Skeletal muscle tissue (tissue), 4 donors: ENCODE data around the gene AP3B2. TPM values are rescaled to one million over a fixed set of nuclear protein-coding genes. Genes with fewer than 3 reads are reported as not detected.

ENCODE experiments used
- H3K27ac ChIP-seq: one replicate; pipeline ENCODE4 v1.7.0; 2013; ENCODE audit warnings: mild to moderate bottlenecking, low read depth, low read length, inconsistent platforms
- H3K27me3 ChIP-seq, 3 donors: one replicate each; pipeline ENCODE4 v1.7.0; 2013; ENCODE audit warnings: low read length in 3 of 3; ENCODE audit not compliant: control insufficient read depth in 3 of 3, insufficient read depth in 3 of 3
- H3K36me3 ChIP-seq, 3 donors: one replicate each; pipeline ENCODE4 v1.7.0; 2013; ENCODE audit warnings: low read length in 3 of 3; ENCODE audit not compliant: control insufficient read depth in 3 of 3, insufficient read depth in 3 of 3
- H3K4me1 ChIP-seq, 3 donors: one replicate each; pipeline ENCODE4 v1.7.0; 2013; ENCODE audit warnings: low read length in 3 of 3, mild to moderate bottlenecking in 3 of 3; ENCODE audit not compliant: control insufficient read depth in 3 of 3, insufficient read depth in 3 of 3
- H3K4me3 ChIP-seq, 3 donors: one replicate each; pipeline ENCODE4 v1.7.0; 2013; ENCODE audit warnings: low read length in 3 of 3
- H3K9ac ChIP-seq, 3 donors: one replicate each; pipeline ENCODE4 v1.7.0; 2013; ENCODE audit warnings: low read length in 3 of 3, mild to moderate bottlenecking in 3 of 3, moderate library complexity in 2 of 3, low read depth in 1 of 3
- H3K9me3 ChIP-seq, 3 donors: one replicate each; pipeline ENCODE4 v1.7.0; 2013; ENCODE audit warnings: low read length in 3 of 3; ENCODE audit not compliant: control insufficient read depth in 3 of 3
- total RNA-seq: library from RNA; depleted of rRNA; stranded (reverse); fragments of >200 nt; gene quantifications from one replicate; pipeline ENCODE4 v1.2.3, GENCODE V29; 2014
- donor health status: Osteomylitis.

AP3B2 gene, protein sequence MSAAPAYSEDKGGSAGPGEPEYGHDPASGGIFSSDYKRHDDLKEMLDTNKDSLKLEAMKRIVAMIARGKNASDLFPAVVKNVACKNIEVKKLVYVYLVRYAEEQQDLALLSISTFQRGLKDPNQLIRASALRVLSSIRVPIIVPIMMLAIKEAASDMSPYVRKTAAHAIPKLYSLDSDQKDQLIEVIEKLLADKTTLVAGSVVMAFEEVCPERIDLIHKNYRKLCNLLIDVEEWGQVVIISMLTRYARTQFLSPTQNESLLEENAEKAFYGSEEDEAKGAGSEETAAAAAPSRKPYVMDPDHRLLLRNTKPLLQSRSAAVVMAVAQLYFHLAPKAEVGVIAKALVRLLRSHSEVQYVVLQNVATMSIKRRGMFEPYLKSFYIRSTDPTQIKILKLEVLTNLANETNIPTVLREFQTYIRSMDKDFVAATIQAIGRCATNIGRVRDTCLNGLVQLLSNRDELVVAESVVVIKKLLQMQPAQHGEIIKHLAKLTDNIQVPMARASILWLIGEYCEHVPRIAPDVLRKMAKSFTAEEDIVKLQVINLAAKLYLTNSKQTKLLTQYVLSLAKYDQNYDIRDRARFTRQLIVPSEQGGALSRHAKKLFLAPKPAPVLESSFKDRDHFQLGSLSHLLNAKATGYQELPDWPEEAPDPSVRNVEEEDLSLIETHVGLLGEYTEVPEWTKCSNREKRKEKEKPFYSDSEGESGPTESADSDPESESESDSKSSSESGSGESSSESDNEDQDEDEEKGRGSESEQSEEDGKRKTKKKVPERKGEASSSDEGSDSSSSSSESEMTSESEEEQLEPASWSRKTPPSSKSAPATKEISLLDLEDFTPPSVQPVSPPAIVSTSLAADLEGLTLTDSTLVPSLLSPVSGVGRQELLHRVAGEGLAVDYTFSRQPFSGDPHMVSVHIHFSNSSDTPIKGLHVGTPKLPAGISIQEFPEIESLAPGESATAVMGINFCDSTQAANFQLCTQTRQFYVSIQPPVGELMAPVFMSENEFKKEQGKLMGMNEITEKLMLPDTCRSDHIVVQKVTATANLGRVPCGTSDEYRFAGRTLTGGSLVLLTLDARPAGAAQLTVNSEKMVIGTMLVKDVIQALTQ
- not detected for total RNA-seq

DNA sequence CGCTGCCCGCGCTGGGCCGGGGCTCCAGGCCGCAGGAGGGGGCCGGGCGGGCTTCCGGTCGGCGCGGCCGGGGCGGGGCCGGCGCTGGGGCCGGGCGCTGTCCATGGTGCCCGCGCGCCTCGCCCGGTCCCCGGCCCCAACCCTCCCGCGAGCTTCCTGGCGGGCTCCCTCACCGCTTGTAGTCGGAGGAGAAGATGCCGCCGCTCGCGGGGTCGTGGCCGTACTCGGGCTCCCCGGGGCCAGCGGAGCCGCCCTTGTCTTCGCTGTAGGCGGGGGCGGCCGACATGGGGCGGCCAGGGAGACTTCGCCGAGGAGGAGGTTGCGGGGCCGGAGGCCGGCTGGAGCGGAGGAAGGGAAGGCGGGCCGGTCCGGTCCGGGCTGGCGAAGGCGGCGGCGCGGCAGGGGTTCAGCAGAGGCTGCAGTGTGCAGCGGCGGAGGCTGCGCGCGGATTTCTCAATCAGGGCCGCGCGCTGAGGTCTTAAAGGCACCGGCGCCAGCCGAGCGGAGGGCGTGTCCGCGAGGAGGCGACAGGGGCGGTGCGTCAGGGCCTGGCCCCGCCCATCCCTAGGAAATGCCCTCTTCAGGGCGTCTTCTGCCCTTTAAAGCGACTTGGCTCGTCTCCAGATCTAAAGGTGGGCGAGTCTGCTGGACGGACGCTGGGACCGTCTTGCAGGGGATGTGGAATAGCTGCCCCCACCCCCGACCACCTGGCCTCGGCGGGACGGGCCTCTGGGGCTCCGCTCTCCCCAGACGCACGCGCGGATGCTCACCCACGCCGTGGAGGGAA is at the start of gene AP3B2:
AP3B2 (minus strand) TSS at position 455 of the 787 bp plus-strand sequence; CDS start at position 286, 169 bp downstream.
- no peaks in the 10 kb centered on the region for H3K36me3 ChIP-seq
- H3K9me3 ChIP-seq, result no peaks in the 10 kb centered on the region
- H3K9ac ChIP-seq, result no peak within 1 kb of the TSS
- H3K27me3 ChIP-seq, result peaks cover 4 to 28% (median 23%) of the 10 kb centered on the region in 3 donors
- peak within 1 kb of the TSS; percentile 59 to 73 (median 65) for H3K4me3 ChIP-seq
- H3K27ac ChIP-seq, result no peak within 1 kb of the TSS
- H3K4me1 ChIP-seq, result peaks cover 11 to 16% (median 13%) of the 10 kb centered on the region in 3 donors

GRCh38 chr15:82751308-82751707 is 41.6 kb upstream of the AP3B2 start:
- Histone ChIP-seq H3K27me3 (no peaks in the 10 kb centered on the region), H3K9me3 (no peaks in the 10 kb centered on the region), H3K9ac (peak overlapping the region; percentile 82 to 99 (median 97)), H3K36me3 (peaks cover 9 to 21% (median 20%) of the 10 kb centered on the region in 3 donors), H3K4me3 (peak overlapping the region; percentile 93 to 98 (median 96)), H3K27ac (peak overlapping the region; percentile 95), H3K4me1 (peaks cover 15 to 32% (median 28%) of the 10 kb centered on the region in 3 donors)

- Histone ChIP-seq H3K27ac (peak overlapping the region; percentile 95), H3K9me3 (no peaks in the 10 kb centered on the region), H3K4me3 (peak overlapping the region; percentile 93 to 98 (median 96)), H3K27me3 (no peaks in the 10 kb centered on the region), H3K4me1 (peaks cover 15 to 32% (median 28%) of the 10 kb centered on the region in 3 donors), H3K36me3 (peaks cover 5 to 17% (median 16%) of the 10 kb centered on the region in 3 donors), H3K9ac (peak overlapping the region; percentile 82 to 99 (median 97))
Measured at GRCh38 chr15:82750831-82751180, 41.1 kb upstream of the AP3B2 start.

- Histone ChIP-seq H3K9ac (peak overlapping the region; percentile 82 to 99 (median 97)), H3K4me3 (peak overlapping the region; percentile 93 to 98 (median 96)), H3K9me3 (no peaks in the 10 kb centered on the region), H3K27ac (peak overlapping the region; percentile 95), H3K27me3 (no peaks in the 10 kb centered on the region), H3K36me3 (peaks cover 3 to 11% (median 10%) of the 10 kb centered on the region in 3 donors), H3K4me1 (peaks cover 15 to 32% (median 28%) of the 10 kb centered on the region in 3 donors)
Measured at GRCh38 chr15:82749951-82750830, 40.5 kb upstream of the AP3B2 start.

DNA sequence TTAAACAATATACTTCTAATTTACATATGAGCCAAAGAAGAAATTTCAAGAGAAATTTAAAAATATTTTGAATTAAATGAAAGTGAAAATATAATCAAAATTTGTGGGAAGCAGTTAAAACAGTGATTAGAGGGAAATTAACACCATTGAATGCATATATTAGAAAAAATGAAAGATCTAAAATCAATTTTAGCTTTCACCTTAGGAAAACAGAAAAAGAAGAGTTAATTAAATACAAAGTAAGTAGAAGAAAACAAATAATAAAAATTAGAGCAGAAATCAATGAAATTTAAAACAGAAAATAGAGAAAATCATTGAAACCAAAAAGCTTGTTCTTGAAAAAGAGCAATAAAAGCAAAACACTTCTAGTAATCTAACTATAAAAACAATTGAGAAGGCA is 38.6 kb upstream of the AP3B2 start:
- peaks cover 0 to 3% (median 3%) of the 10 kb centered on the region in 3 donors for H3K36me3 ChIP-seq
- no peak overlapping the region for H3K9ac ChIP-seq
- H3K27me3 ChIP-seq, result no peaks in the 10 kb centered on the region
- H3K4me1 ChIP-seq, result peaks cover 15 to 32% (median 28%) of the 10 kb centered on the region in 3 donors
- no peaks in the 10 kb centered on the region for H3K9me3 ChIP-seq
- no peak overlapping the region for H3K4me3 ChIP-seq
- no peak overlapping the region for H3K27ac ChIP-seq

DNA sequence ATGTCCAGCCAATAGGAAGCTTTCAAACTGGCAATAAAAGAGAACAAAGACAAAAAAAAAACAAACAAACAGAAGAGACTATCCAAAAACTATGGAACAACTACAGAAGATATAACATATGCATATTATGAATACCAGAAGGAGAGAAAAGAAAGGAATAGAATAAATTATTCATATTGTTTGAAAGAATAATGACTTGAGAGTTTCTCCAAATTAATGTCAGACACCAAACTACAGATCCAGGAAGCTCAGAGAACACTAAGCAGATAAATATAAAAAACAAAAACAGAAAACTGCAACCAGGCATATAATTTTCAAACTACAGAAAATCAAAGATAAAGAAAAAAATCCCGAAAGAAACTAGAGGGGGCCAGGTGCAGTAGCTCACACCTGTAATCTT is 34.1 kb upstream of the AP3B2 start:
- H3K9ac ChIP-seq, result no peak overlapping the region
- no peaks in the 10 kb centered on the region for H3K9me3 ChIP-seq
- no peaks in the 10 kb centered on the region for H3K36me3 ChIP-seq
- H3K27ac ChIP-seq, result no peak overlapping the region
- no peak overlapping the region for H3K4me3 ChIP-seq
- H3K4me1 ChIP-seq, result no peaks in the 10 kb centered on the region
- H3K27me3 ChIP-seq, result no peaks in the 10 kb centered on the region

DNA sequence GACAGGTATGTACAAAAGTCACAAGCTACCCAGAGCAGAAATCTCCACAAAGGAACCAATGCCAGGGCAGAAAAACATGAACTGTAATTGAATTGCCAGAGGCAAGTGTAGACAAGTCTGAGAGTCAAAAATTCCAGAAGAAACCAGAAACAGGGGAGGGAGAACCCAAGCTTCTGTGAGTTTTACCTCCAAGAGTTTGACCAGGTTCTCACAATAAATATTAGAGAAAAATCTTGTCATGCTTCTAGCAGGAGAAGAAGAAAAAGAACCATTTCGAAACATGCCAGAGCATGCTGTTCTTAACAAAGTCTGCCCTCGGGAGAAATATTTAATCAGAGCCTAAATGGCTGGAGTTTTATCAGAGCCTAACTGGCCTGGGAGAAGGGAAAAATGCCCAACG is 32.5 kb upstream of the AP3B2 start:
- H3K36me3 ChIP-seq, result no peaks in the 10 kb centered on the region
- H3K27me3 ChIP-seq, result no peaks in the 10 kb centered on the region
- H3K4me3 ChIP-seq, result no peak overlapping the region
- H3K4me1 ChIP-seq, result no peaks in the 10 kb centered on the region
- no peaks in the 10 kb centered on the region for H3K9me3 ChIP-seq
- no peak overlapping the region for H3K27ac ChIP-seq
- no peak overlapping the region for H3K9ac ChIP-seq

DNA sequence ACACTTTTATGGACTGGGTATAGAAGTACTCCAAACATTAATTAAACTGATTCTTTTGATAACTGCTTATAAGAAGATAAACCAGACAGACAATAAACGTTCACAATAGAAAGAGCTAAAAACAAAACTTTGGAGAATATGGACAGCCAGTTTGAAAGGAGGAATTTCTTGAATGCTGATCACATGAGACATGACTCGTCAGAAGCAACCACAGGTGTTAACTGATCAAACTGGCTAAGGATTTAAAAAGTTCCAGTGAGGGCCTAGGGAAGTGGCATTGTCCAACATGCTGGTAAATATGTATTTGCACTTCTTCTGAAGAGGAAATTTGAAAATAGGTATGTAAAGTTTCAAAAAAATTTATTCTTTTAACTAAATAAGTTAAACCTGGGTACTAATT is 29.4 kb upstream of the AP3B2 start:
- no peaks in the 10 kb centered on the region for H3K27me3 ChIP-seq
- H3K4me1 ChIP-seq, result no peaks in the 10 kb centered on the region
- no peak overlapping the region for H3K4me3 ChIP-seq
- H3K9ac ChIP-seq, result no peak overlapping the region
- no peaks in the 10 kb centered on the region for H3K9me3 ChIP-seq
- peaks cover 0 to 3% (median 3%) of the 10 kb centered on the region in 3 donors for H3K36me3 ChIP-seq
- H3K27ac ChIP-seq, result no peak overlapping the region
